Measurements from ENCODE around the gene PSMD12.
"Not testable (repeated sequence)": the region's sequence is repeated elsewhere in the genome, so short reads cannot be mapped to it uniquely, and the experiment has no call there.

PSMD12 gene

GRCh38 chr17:67366193-67367157 is at the start of gene PSMD12:
PSMD12 (minus strand) TSS chr17:67366577; CDS start chr17:67366519, 58 bp downstream.
- Histone ChIP-seq H3K4me1 (peaks cover 12% of the 10 kb centered on the region), H3K4me3 (peak within 1 kb of the TSS; percentile 96), H3K36me3 (replicated peaks) (peaks cover 10% of the 10 kb centered on the region), H3K27me3 (ENCODE audit: low read depth) (no peaks in the 10 kb centered on the region), H3K9me3 (no peaks in the 10 kb centered on the region)
- in situ Hi-C loops (cut with MboI; ENCODE audit: low sequenced_read_pairs), result no loop called here
- DNase-seq (ENCODE audit: low spot score in 2 of 2), result peak; percentile 84 to 96

- Histone ChIP-seq H3K9me3 (no peaks in the 10 kb centered on the region; the same call in 1 of the 2 replicates), H3K36me3 (replicated peaks) (no peaks in the 10 kb centered on the region; the same call in 1 of the 2 replicates), H3K27me3 (ENCODE audit: low read depth) (no peaks in the 10 kb centered on the region), H3K4me1 (peaks cover 7% of the 10 kb centered on the region), H3K4me3 (no peak overlapping the region)
- in situ Hi-C loops (cut with MboI; ENCODE audit: low sequenced_read_pairs), result no loop called here
- no peak for DNase-seq (ENCODE audit: low spot score in 2 of 2)
Measured at GRCh38 chr17:67415291-67415690, 48.9 kb upstream of the PSMD12 start.

DNA sequence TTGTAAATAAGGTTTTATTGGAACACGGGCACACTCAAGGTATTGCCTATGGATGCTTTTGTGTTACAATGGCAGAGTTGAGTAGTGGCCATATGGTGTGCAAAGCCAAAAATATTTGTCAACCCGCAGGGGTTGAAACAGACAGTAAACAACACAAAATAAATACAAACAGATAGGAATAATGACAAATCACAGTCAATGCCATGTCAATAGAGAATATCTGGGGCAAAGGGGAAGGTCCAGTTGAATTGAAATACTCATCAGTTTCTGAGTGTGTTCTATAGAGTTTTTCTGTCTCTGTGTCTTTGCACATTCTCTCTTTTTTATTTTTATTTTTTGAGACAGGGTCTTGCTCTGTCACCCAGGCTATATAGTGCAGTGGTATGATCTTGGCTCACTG is 48.2 kb upstream of the PSMD12 start:
- in situ Hi-C loops (cut with MboI; ENCODE audit: low sequenced_read_pairs), result no loop called here
- H3K27me3 ChIP-seq (ENCODE audit: low read depth), result no peaks in the 10 kb centered on the region
- peaks cover 7% of the 10 kb centered on the region for H3K4me1 ChIP-seq
- no peak overlapping the region for H3K4me3 ChIP-seq
- no peak for DNase-seq (ENCODE audit: low spot score in 2 of 2)
- no peaks in the 10 kb centered on the region; the same call in 1 of the 2 replicates for H3K36me3 ChIP-seq (replicated peaks)
- H3K9me3 ChIP-seq, result no peaks in the 10 kb centered on the region; the same call in 1 of the 2 replicates

- Histone ChIP-seq H3K36me3 (replicated peaks) (no peaks in the 10 kb centered on the region; the same call in 1 of the 2 replicates), H3K4me1 (peaks cover 7% of the 10 kb centered on the region), H3K4me3 (no peak overlapping the region), H3K27me3 (ENCODE audit: low read depth) (no peaks in the 10 kb centered on the region), H3K9me3 (no peaks in the 10 kb centered on the region; the same call in 1 of the 2 replicates)
- no peak for DNase-seq (ENCODE audit: low spot score in 2 of 2)
- in situ Hi-C loops (cut with MboI; ENCODE audit: low sequenced_read_pairs), result no loop called here
Measured at GRCh38 chr17:67414130-67414529, 47.8 kb upstream of the PSMD12 start.

DNA sequence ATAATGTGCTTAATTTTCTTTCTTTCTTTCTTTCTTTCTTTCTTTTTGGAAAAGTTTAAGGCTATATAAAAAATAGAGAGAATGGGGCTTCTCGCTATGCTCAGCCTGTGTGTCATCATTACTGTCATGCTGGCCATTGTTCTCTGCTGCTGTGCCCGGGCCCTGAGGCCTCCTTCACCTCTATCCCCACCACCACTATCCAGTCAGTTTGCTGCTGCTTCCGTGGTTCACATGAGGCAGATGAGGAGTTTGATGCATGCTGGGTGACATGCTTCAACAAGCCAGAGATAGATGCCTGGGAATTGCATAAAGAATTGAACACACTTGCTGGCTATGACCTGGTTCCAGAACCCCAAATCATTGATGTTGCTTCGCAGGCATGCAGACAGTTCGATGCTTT is 47.0 kb upstream of the PSMD12 start:
- H3K4me1 ChIP-seq, result peaks cover 7% of the 10 kb centered on the region
- DNase-seq (ENCODE audit: low spot score in 2 of 2), result no peak
- H3K9me3 ChIP-seq, result no peaks in the 10 kb centered on the region; the same call in 1 of the 2 replicates
- H3K4me3 ChIP-seq, result no peak overlapping the region
- H3K27me3 ChIP-seq (ENCODE audit: low read depth), result no peaks in the 10 kb centered on the region
- in situ Hi-C loops (cut with MboI; ENCODE audit: low sequenced_read_pairs), result no loop called here
- H3K36me3 ChIP-seq (replicated peaks), result no peaks in the 10 kb centered on the region; the same call in 1 of the 2 replicates

GRCh38 chr17:67412941-67413340 is 46.6 kb upstream of the PSMD12 start:
- Histone ChIP-seq H3K9me3 (no peaks in the 10 kb centered on the region), H3K36me3 (replicated peaks) (no peaks in the 10 kb centered on the region; the same call in 1 of the 2 replicates), H3K4me1 (peaks cover 3% of the 10 kb centered on the region), H3K27me3 (ENCODE audit: low read depth) (no peaks in the 10 kb centered on the region), H3K4me3 (no peak overlapping the region)
- no peak for DNase-seq (ENCODE audit: low spot score in 2 of 2)
- in situ Hi-C loops (cut with MboI; ENCODE audit: low sequenced_read_pairs), result no loop called here

GRCh38 chr17:67412032-67412431 is 45.7 kb upstream of the PSMD12 start:
- Histone ChIP-seq H3K9me3 (no peaks in the 10 kb centered on the region), H3K4me3 (no peak overlapping the region), H3K4me1 (no peaks in the 10 kb centered on the region), H3K27me3 (ENCODE audit: low read depth) (no peaks in the 10 kb centered on the region), H3K36me3 (replicated peaks) (no peaks in the 10 kb centered on the region; the same call in 1 of the 2 replicates)
- DNase-seq (ENCODE audit: low spot score in 2 of 2), result no peak
- in situ Hi-C loops (cut with MboI; ENCODE audit: low sequenced_read_pairs), result no loop called here

- Histone ChIP-seq H3K4me3 (no peak overlapping the region), H3K36me3 (replicated peaks) (no peaks in the 10 kb centered on the region), H3K4me1 (no peaks in the 10 kb centered on the region), H3K9me3 (no peaks in the 10 kb centered on the region), H3K27me3 (ENCODE audit: low read depth) (no peaks in the 10 kb centered on the region)
- no peak for DNase-seq (ENCODE audit: low spot score in 2 of 2)
- in situ Hi-C loops (cut with MboI; ENCODE audit: low sequenced_read_pairs), result no loop called here
Measured at GRCh38 chr17:67411397-67411796, 45.0 kb upstream of the PSMD12 start.

DNA sequence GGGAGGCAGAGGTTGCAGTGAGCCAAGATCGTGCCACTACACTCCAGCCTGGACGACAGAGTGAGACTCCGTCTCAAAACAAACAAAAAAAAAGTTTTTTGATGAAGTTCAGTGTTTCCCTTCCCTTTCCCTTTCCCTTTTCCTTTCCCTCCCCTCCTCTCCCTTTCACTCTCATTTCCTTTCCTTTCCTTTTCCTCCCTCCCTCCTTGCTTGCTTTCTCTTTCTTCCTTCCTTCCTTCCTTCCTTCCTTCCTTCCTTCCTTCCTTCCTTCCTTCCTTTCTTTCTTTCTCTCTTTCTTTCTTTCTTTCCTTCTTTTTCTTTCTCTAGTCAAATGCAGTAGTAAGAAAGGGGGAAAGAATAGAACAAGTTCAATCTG is 42.1 kb upstream of the PSMD12 start:
- in situ Hi-C loops (cut with MboI; ENCODE audit: low sequenced_read_pairs); H3K36me3 ChIP-seq (replicated peaks); DNase-seq (ENCODE audit: low spot score in 2 of 2); H3K4me3 ChIP-seq; H3K27me3 ChIP-seq (ENCODE audit: low read depth); H3K9me3 ChIP-seq: not testable (repeated sequence)
- H3K4me1 ChIP-seq, result peaks cover 11% of the 10 kb centered on the region

- no peak for DNase-seq (ENCODE audit: low spot score in 2 of 2)
- Histone ChIP-seq H3K9me3 (no peaks in the 10 kb centered on the region), H3K36me3 (replicated peaks) (no peaks in the 10 kb centered on the region), H3K27me3 (ENCODE audit: low read depth) (no peaks in the 10 kb centered on the region), H3K4me1 (peaks cover 17% of the 10 kb centered on the region), H3K4me3 (no peak overlapping the region)
- in situ Hi-C loops (cut with MboI; ENCODE audit: low sequenced_read_pairs), result no loop called here
Measured at GRCh38 chr17:67403483-67403882, 37.1 kb upstream of the PSMD12 start.

- in situ Hi-C loops (cut with MboI; ENCODE audit: low sequenced_read_pairs), result no loop called here
- H3K4me1 ChIP-seq, result peaks cover 17% of the 10 kb centered on the region
- DNase-seq (ENCODE audit: low spot score in 2 of 2), result no peak
- H3K36me3 ChIP-seq (replicated peaks), result no peaks in the 10 kb centered on the region
- H3K27me3 ChIP-seq (ENCODE audit: low read depth), result no peaks in the 10 kb centered on the region
- H3K9me3 ChIP-seq, result no peaks in the 10 kb centered on the region
- H3K4me3 ChIP-seq, result no peak overlapping the region
Measured at GRCh38 chr17:67403065-67403464, 36.7 kb upstream of the PSMD12 start.

GRCh38 chr17:67401598-67402504 is 35.5 kb upstream of the PSMD12 start:
- Histone ChIP-seq H3K27me3 (ENCODE audit: low read depth) (no peaks in the 10 kb centered on the region), H3K4me1 (peaks cover 17% of the 10 kb centered on the region), H3K4me3 (no peak overlapping the region), H3K36me3 (replicated peaks) (no peaks in the 10 kb centered on the region), H3K9me3 (no peaks in the 10 kb centered on the region)
- in situ Hi-C loops (cut with MboI; ENCODE audit: low sequenced_read_pairs), result no loop called here
- DNase-seq (ENCODE audit: low spot score in 2 of 2), result no peak

DNA sequence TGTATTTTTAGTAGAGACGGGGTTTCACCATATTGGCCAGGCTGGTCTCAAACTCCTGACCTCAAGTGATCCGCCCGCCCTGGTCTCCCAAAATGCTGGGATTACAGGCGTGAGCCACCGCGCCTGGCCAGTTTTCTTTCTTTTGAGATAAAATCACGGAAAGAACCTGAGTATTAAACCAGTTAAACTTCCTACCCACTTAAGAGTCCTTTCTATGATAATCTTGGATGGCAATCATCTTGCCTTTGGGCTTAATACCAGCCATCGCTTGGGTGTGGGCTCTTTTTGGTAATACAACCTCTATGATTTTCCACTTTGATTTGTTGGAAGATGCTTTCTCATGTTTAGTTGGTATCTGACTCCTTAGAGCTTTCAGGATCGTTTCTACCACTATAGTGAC is 34.7 kb upstream of the PSMD12 start:
- no peaks in the 10 kb centered on the region for H3K27me3 ChIP-seq (ENCODE audit: low read depth)
- H3K4me1 ChIP-seq, result peaks cover 17% of the 10 kb centered on the region
- no peak for DNase-seq (ENCODE audit: low spot score in 2 of 2)
- H3K9me3 ChIP-seq, result no peaks in the 10 kb centered on the region
- in situ Hi-C loops (cut with MboI; ENCODE audit: low sequenced_read_pairs), result no loop called here
- H3K36me3 ChIP-seq (replicated peaks), result no peaks in the 10 kb centered on the region
- no peak overlapping the region for H3K4me3 ChIP-seq

All from HAP-1 (cell line).